Fibroblast of peridontal ligament (primary cell): ENCODE results near the gene KNG1.
"Not testable (repeated sequence)": the region's sequence is repeated elsewhere in the genome, so short reads cannot be mapped to it uniquely, and the experiment has no call there.

Experiments
- DNase-seq: peaks from one replicate; pipeline ENCODE4 v3.0.0-alpha.2; 2010; ENCODE audit errors: extremely low read depth

Gene KNG1

GRCh38 chr3:186717039-186717457 lies at the start of gene KNG1:
KNG1 (plus strand) TSS chr3:186717359; CDS start chr3:186717543, 184 bp downstream.
- no peak for DNase-seq

- no peak for DNase-seq
Observed at GRCh38 chr3:186668426-186668825, 48.7 kb upstream of the KNG1 start.

- DNase-seq: no peak
Observed at GRCh38 chr3:186669378-186670084, 47.6 kb upstream of the KNG1 start.

GRCh38 chr3:186670155-186670554 lies 47.0 kb upstream of the KNG1 start:
- no peak for DNase-seq

GRCh38 chr3:186671051-186671450 lies 46.1 kb upstream of the KNG1 start:
- no peak for DNase-seq

- DNase-seq: no peak
Observed at GRCh38 chr3:186678604-186679003, 38.6 kb upstream of the KNG1 start.

GRCh38 chr3:186679151-186679550 lies 38.0 kb upstream of the KNG1 start:
- DNase-seq: no peak

- no peak for DNase-seq
Observed at GRCh38 chr3:186680869-186681268, 36.3 kb upstream of the KNG1 start.

- DNase-seq: no peak
Observed at GRCh38 chr3:186682812-186683211, 34.3 kb upstream of the KNG1 start.

- DNase-seq: no peak
Observed at GRCh38 chr3:186683979-186684378, 33.2 kb upstream of the KNG1 start.

GRCh38 chr3:186686475-186686874 lies 30.7 kb upstream of the KNG1 start:
- DNase-seq: not testable (repeated sequence)

- no peak for DNase-seq
Observed at GRCh38 chr3:186687120-186687651, 30.0 kb upstream of the KNG1 start.

- not testable (repeated sequence) for DNase-seq
Observed at GRCh38 chr3:186690304-186690703, 26.9 kb upstream of the KNG1 start.

GRCh38 chr3:186691676-186692075 lies 25.5 kb upstream of the KNG1 start:
- DNase-seq: no peak

GRCh38 chr3:186693843-186694242 lies 23.3 kb upstream of the KNG1 start:
- no peak for DNase-seq

GRCh38 chr3:186694288-186695032 lies 22.7 kb upstream of the KNG1 start:
- DNase-seq: no peak

- no peak for DNase-seq
Observed at GRCh38 chr3:186696522-186696921, 20.6 kb upstream of the KNG1 start.

GRCh38 chr3:186697510-186697909 lies 19.6 kb upstream of the KNG1 start:
- DNase-seq: no peak

GRCh38 chr3:186700267-186700666 lies 16.9 kb upstream of the KNG1 start:
- DNase-seq: no peak

GRCh38 chr3:186702451-186702850 lies 14.7 kb upstream of the KNG1 start:
- not testable (repeated sequence) for DNase-seq

- DNase-seq: no peak
Observed at GRCh38 chr3:186705882-186706780, 11.0 kb upstream of the KNG1 start.
